Adipocyte (in vitro differentiated cells): ENCODE measurements around the gene MCF2L2.
A peak's percentile ranks its signal among the peaks of the same experiment; 100 is the strongest.

Experiments
- DNase-seq: peaks from one replicate; pipeline ENCODE4 v3.0.0-alpha.2; 2015; ENCODE audit warnings: low read depth
- H3K27me3 ChIP-seq: replicated peaks from 2 replicates; pipeline ENCODE4 v1.7.0; 2013; ENCODE audit warnings: mild to moderate bottlenecking, low read length, moderate library complexity; ENCODE audit not compliant: control insufficient read depth, insufficient read depth
- H3K36me3 ChIP-seq: 2 replicates; pipeline ENCODE4 v1.7.0; 2013; ENCODE audit warnings: low read length, mild to moderate bottlenecking, moderate library complexity; ENCODE audit not compliant: control insufficient read depth, insufficient read depth, severe bottlenecking
- H3K4me1 ChIP-seq: 2 replicates; pipeline ENCODE4 v1.7.0; 2013; ENCODE audit warnings: mild to moderate bottlenecking, low read length, moderate library complexity; ENCODE audit not compliant: control insufficient read depth, insufficient read depth
- H3K4me3 ChIP-seq: 2 replicates; pipeline ENCODE4 v1.7.0; 2013; ENCODE audit warnings: mild to moderate bottlenecking, low read length, moderate library complexity
- H3K9ac ChIP-seq: 2 replicates; pipeline ENCODE4 v1.7.0; 2013; ENCODE audit warnings: mild to moderate bottlenecking, low read length, moderate library complexity
- H3K9me3 ChIP-seq: 2 replicates; pipeline ENCODE4 v1.7.0; 2013; ENCODE audit warnings: mild to moderate bottlenecking, low read length, moderate library complexity; ENCODE audit not compliant: control insufficient read depth

MCF2L2 gene

DNA sequence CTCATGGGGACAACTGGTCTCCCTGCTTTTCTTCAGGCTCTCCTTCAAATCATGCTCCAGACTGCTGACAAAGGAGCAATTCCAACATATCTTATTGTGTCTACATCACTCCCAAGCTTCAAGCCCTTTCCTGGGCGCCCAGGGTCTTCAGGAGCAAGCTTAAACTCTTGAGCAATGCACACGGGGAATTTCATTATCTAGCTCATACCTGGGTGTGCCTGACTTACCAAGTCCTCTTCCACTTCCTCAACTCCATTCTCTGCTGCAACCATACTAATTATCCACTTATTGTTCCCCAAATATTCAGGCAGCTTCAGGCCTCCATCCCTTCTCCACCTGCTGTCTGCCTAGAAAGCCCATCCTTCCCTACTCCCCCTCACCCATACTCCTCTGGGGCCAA lies 124.7 kb downstream of the MCF2L2 start:
- no peak overlapping the region for H3K9ac ChIP-seq
- no peaks in the 10 kb centered on the region for H3K27me3 ChIP-seq
- H3K4me3 ChIP-seq, result no peak overlapping the region
- H3K36me3 ChIP-seq, result no peaks in the 10 kb centered on the region
- peaks cover 15% of the 10 kb centered on the region for H3K4me1 ChIP-seq
- H3K9me3 ChIP-seq, result no peaks in the 10 kb centered on the region
- no peak for DNase-seq

DNA sequence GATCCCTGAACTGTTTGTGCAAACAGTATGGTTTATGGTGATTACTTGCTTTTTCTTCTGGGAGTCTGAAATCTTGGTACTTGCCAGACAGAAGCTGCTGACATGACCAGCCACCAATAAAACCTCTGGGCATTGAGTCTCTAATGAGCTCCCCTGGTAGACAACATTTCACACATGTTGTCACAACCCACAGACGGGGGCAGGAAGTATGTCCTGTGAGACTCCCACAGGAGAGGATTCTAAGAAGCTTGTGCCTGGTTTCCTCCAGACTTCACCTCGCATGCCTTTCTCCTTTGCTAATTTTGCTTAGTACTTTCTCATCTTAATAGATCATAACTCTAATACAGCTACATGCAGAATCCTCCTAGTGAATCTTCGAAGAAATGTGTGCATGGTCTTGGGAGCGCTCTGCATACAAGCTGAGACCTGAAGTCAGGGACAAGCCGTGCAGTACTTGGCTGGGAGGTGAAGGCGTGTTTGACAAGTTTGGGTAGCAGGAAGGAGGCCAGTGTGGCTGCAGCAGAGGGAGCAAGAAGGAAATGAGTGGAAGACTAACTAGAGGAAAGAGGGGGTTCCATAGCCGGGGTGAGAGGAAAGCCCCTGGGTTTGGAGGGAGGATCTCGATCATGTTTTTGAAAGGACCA lies 126.4 kb downstream of the MCF2L2 start:
- Histone ChIP-seq H3K9ac (no peak overlapping the region), H3K27me3 (no peaks in the 10 kb centered on the region), H3K4me3 (no peak overlapping the region), H3K36me3 (no peaks in the 10 kb centered on the region), H3K9me3 (no peaks in the 10 kb centered on the region), H3K4me1 (peaks cover 19% of the 10 kb centered on the region)
- DNase-seq, result no peak

DNA sequence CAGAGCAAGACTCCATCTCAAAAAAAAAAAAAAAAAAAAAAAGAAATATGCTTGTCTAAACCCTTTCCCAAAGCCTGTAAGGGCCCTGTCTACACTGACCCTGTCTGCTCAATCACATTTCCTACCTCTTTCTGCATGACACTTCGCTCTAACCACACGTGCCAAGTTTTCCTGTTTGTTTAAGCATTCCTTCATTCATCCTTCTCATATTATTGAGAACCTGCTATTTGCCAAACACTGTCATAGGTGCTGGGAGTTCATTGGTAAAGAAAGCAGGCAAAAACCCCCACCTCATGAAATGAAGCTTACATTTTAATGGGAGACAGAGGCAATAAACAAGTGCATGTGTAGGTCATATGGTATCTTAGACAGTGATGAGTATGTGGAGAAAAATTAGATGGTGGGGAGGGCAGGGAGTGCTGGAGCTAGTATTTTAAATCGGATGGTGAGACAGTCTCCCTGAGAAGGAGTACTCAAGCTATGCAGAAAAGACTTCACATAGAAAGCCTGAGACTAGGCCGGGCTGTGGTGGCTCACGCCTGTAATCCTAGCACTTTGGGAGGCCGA lies 127.3 kb downstream of the MCF2L2 start:
- no peaks in the 10 kb centered on the region for H3K9me3 ChIP-seq
- peaks cover 13% of the 10 kb centered on the region for H3K4me1 ChIP-seq
- no peak overlapping the region for H3K4me3 ChIP-seq
- no peak for DNase-seq
- no peaks in the 10 kb centered on the region for H3K36me3 ChIP-seq
- H3K9ac ChIP-seq, result no peak overlapping the region
- no peaks in the 10 kb centered on the region for H3K27me3 ChIP-seq

DNA sequence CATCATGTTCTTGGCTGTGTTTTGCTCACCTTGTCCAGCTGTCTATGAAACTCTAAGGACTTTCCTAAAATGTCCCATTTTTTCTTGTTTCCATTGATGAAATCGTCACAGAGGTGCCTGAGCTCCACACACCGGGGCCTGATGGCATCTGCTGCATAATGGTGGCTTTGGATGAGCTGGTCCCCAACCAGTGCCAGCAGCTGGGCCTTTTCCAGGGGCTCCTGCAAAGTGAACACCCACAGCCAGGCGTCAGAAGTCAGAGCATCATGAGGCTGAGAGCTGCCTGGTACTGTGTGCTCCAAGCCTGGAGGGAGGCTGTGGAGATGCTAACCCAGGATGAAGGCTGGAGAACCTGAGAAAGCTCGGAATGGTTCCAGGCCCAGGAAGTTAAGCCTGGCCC lies 128.4 kb downstream of the MCF2L2 start:
- H3K27me3 ChIP-seq, result no peaks in the 10 kb centered on the region
- H3K4me1 ChIP-seq, result peaks cover 24% of the 10 kb centered on the region
- no peaks in the 10 kb centered on the region for H3K36me3 ChIP-seq
- no peak for DNase-seq
- H3K4me3 ChIP-seq, result no peak overlapping the region
- H3K9me3 ChIP-seq, result no peaks in the 10 kb centered on the region
- no peak overlapping the region for H3K9ac ChIP-seq

- Histone ChIP-seq H3K9me3 (no peaks in the 10 kb centered on the region), H3K9ac (peak overlapping the region; percentile 3), H3K4me3 (no peak overlapping the region), H3K27me3 (no peaks in the 10 kb centered on the region), H3K36me3 (no peaks in the 10 kb centered on the region), H3K4me1 (peaks cover 26% of the 10 kb centered on the region)
- peak; percentile 89 for DNase-seq
Measured at GRCh38 chr3:183298701-183299153, 129.7 kb downstream of the MCF2L2 start.

- no peaks in the 10 kb centered on the region for H3K27me3 ChIP-seq
- no peak for DNase-seq
- no peaks in the 10 kb centered on the region for H3K36me3 ChIP-seq
Measured at GRCh38 chr3:183296944-183297343, 131.5 kb downstream of the MCF2L2 start.

GRCh38 chr3:183295211-183295610 lies 133.2 kb downstream of the MCF2L2 start:
- Histone ChIP-seq H3K4me1 (peaks cover 26% of the 10 kb centered on the region), H3K27me3 (no peaks in the 10 kb centered on the region), H3K9me3 (no peaks in the 10 kb centered on the region), H3K9ac (no peak overlapping the region), H3K4me3 (no peak overlapping the region), H3K36me3 (no peaks in the 10 kb centered on the region)
- DNase-seq, result peak; percentile 83

More at GRCh38 chr3:183296944-183297343, 131.5 kb downstream of the MCF2L2 start:
- Histone ChIP-seq H3K4me3 (no peak overlapping the region), H3K4me1 (peaks cover 26% of the 10 kb centered on the region), H3K9ac (no peak overlapping the region), H3K9me3 (no peaks in the 10 kb centered on the region)

DNA sequence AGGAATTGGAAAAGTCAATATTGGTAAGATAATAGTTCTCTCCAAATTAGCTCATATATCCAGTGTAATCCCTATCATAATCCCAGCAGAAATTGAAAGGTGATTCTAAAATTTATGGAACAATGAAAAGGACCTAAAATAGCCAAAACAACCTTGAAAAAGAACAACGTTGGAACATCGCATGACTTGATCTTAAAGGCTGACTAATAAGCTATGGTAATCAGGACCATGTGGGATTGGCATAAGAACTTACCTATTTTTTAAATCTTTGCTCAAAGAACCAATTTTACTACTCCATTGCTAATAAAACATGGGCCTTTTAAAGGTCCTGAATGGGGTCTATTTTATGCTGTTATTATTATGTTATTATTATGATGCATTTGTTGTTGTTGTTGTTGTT lies 134.5 kb downstream of the MCF2L2 start:
- no peaks in the 10 kb centered on the region for H3K27me3 ChIP-seq
- no peak for DNase-seq
- peaks cover 22% of the 10 kb centered on the region for H3K4me1 ChIP-seq
- no peaks in the 10 kb centered on the region for H3K9me3 ChIP-seq
- no peak overlapping the region for H3K9ac ChIP-seq
- H3K36me3 ChIP-seq, result no peaks in the 10 kb centered on the region
- no peak overlapping the region for H3K4me3 ChIP-seq

DNA sequence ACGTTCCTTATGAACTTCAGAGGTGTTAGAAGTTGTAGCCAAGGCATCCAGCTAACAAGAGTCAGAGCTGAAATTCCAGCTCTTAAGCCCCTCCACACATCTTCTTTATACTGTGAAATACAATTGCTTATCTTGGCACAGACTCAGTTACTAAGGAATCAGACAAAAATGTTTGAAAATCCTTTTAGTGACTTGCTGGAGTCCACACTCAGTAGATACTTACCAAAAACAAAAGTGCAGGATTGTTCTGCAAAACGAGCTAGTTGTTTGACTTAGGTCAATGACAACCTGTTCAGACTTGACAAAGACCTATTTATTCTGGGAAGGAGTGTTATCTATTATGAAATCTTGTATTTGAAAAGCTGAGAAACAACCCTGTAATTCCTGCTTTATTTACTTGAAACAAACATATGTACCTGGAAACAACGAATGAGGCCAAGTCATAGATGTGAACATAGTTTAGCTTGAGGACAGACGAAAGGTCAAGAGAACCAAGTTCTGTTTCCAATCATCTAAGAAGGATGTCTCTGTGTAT lies 136.9 kb downstream of the MCF2L2 start:
- Histone ChIP-seq H3K36me3 (no peaks in the 10 kb centered on the region), H3K9me3 (no peaks in the 10 kb centered on the region), H3K4me3 (no peak overlapping the region), H3K27me3 (no peaks in the 10 kb centered on the region), H3K9ac (no peak overlapping the region), H3K4me1 (peaks cover 28% of the 10 kb centered on the region)
- DNase-seq, result peak; percentile 61

- H3K9me3 ChIP-seq, result no peaks in the 10 kb centered on the region
- H3K36me3 ChIP-seq, result no peaks in the 10 kb centered on the region
Measured at GRCh38 chr3:183290216-183290615, 138.2 kb downstream of the MCF2L2 start.

GRCh38 chr3:183288117-183288516 lies 140.3 kb downstream of the MCF2L2 start:
- Histone ChIP-seq H3K27me3 (no peaks in the 10 kb centered on the region), H3K36me3 (no peaks in the 10 kb centered on the region), H3K4me1 (peaks cover 42% of the 10 kb centered on the region), H3K9ac (peak overlapping the region; percentile 68), H3K4me3 (peak overlapping the region; percentile 75), H3K9me3 (no peaks in the 10 kb centered on the region)
- DNase-seq, result no peak

More at GRCh38 chr3:183290216-183290615, 138.2 kb downstream of the MCF2L2 start:
- Histone ChIP-seq H3K9ac (no peak overlapping the region), H3K4me1 (peaks cover 32% of the 10 kb centered on the region), H3K4me3 (no peak overlapping the region), H3K27me3 (no peaks in the 10 kb centered on the region)
- DNase-seq, result no peak
